RWPE2 (cell line): ENCODE data around the gene LRP1B.

Experiments used
- ATAC-seq: fragments of 200-7000 bp; cut with Tn5 transposase; 3 replicates; pipeline ENCODE4 v1.9.1; 2021; ENCODE audit warnings: low read depth
- DNase-seq: peaks from one replicate; pipeline ENCODE4 v3.0.0-alpha.2; 2020; ENCODE audit warnings: low spot score
- H3K27ac ChIP-seq: fragments of 450-650 bp; 2 replicates; pipeline ENCODE4 v1.5.1; 2017; ENCODE audit warnings: mild to moderate bottlenecking; ENCODE audit not compliant: poor library complexity, severe bottlenecking
- H3K27me3 ChIP-seq: fragments of 250-450 bp; sonication (Bioruptor Pico); 2 replicates; pipeline ENCODE4 v1.5.1; 2021; ENCODE audit warnings: mild to moderate bottlenecking, moderate library complexity; ENCODE audit not compliant: insufficient read depth, poor library complexity, severe bottlenecking
- H3K36me3 ChIP-seq: fragments of 250-450 bp; sonication (Bioruptor Pico); 2 replicates; pipeline ENCODE4 v1.5.1; 2020; ENCODE audit warnings: low read depth, mild to moderate bottlenecking, moderate library complexity
- H3K4me1 ChIP-seq: fragments of 250-450 bp; sonication (Bioruptor Pico); 2 replicates; pipeline ENCODE4 v1.5.1; 2021; ENCODE audit warnings: mild to moderate bottlenecking, moderate library complexity; ENCODE audit not compliant: insufficient read depth, poor library complexity, severe bottlenecking
- H3K4me3 ChIP-seq: fragments of 250-450 bp; sonication (Bioruptor Pico); 2 replicates; pipeline ENCODE4 v1.5.1; 2021; ENCODE audit warnings: mild to moderate bottlenecking, moderate library complexity; ENCODE audit not compliant: severe bottlenecking
- H3K9me3 ChIP-seq: fragments of 250-450 bp; sonication (Bioruptor Pico); 2 replicates; pipeline ENCODE4 v1.5.1; 2021; ENCODE audit warnings: mild to moderate bottlenecking, moderate library complexity; ENCODE audit not compliant: severe bottlenecking
- TF ChIP-seq, protein P1 (sequence below): fragments of 450-650 bp; IDR thresholded peaks from one replicate; pipeline ENCODE4 v1.5.1; 2017; ENCODE audit warnings: mild to moderate bottlenecking, moderate library complexity; ENCODE audit not compliant: poor library complexity, severe bottlenecking

The LRP1B gene

GRCh38 chr2:140862181-140862580, 1268.6 kb downstream of the LRP1B start:
- Histone ChIP-seq H3K4me1 (no peaks in the 10 kb centered on the region), H3K4me3 (no peak overlapping the region), H3K9me3 (no peaks in the 10 kb centered on the region), H3K27ac (no peak overlapping the region), H3K27me3 (no peaks in the 10 kb centered on the region), H3K36me3 (no peaks in the 10 kb centered on the region)
- DNase-seq: no peak
- ATAC-seq: no peak
- TF ChIP-seq, protein P1, sequence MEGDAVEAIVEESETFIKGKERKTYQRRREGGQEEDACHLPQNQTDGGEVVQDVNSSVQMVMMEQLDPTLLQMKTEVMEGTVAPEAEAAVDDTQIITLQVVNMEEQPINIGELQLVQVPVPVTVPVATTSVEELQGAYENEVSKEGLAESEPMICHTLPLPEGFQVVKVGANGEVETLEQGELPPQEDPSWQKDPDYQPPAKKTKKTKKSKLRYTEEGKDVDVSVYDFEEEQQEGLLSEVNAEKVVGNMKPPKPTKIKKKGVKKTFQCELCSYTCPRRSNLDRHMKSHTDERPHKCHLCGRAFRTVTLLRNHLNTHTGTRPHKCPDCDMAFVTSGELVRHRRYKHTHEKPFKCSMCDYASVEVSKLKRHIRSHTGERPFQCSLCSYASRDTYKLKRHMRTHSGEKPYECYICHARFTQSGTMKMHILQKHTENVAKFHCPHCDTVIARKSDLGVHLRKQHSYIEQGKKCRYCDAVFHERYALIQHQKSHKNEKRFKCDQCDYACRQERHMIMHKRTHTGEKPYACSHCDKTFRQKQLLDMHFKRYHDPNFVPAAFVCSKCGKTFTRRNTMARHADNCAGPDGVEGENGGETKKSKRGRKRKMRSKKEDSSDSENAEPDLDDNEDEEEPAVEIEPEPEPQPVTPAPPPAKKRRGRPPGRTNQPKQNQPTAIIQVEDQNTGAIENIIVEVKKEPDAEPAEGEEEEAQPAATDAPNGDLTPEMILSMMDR: no peak

DNA sequence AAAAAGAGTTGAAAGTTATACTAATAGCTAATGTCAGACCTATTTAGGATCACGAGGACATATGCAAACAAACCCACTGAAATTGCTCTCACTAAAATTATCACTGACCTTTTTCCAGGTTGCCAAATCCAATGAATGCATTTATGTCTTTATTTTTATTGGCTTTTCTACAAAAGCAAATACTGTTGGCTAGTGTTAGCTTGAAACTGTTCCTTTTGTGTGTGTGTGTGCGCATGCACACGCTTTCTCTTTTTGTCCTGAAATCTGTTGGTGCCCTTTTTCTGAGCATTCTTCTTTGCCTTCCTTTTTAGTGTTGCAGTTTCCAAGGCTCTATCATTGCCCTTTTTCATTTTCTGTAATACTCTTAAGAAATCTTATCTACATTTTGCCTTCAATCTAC, 1269.2 kb downstream of the LRP1B start:
- no peak for DNase-seq
- H3K36me3 ChIP-seq: no peaks in the 10 kb centered on the region
- TF ChIP-seq, protein P1: no peak
- no peaks in the 10 kb centered on the region for H3K4me1 ChIP-seq
- no peaks in the 10 kb centered on the region for H3K9me3 ChIP-seq
- no peak for ATAC-seq
- H3K4me3 ChIP-seq: no peak overlapping the region
- no peaks in the 10 kb centered on the region for H3K27me3 ChIP-seq
- H3K27ac ChIP-seq: no peak overlapping the region

DNA sequence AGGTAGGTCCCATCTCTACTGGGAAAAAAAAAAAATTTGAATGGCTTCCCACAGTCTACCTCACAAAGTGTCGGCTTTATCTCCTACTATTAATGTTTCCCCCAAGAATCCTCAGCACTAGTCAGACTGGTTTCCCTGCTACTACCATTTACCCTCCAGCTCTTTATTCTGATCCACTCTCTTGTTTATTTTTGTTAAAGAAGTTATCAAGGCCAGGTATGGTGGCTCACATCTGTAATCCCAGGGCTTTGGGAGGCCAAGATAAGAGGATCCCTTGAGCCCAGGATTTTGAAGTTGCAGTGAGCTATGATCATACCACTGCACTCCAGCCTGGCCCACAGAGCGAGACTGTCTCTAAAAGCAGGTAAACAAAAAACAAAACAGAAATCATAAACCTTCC, 1275.3 kb downstream of the LRP1B start:
- TF ChIP-seq, protein P1: no peak
- ATAC-seq: no peak
- Histone ChIP-seq H3K36me3 (no peaks in the 10 kb centered on the region), H3K27ac (no peak overlapping the region), H3K4me3 (no peak overlapping the region), H3K9me3 (no peaks in the 10 kb centered on the region), H3K27me3 (no peaks in the 10 kb centered on the region), H3K4me1 (no peaks in the 10 kb centered on the region)
- DNase-seq: no peak

- no peaks in the 10 kb centered on the region for H3K27me3 ChIP-seq
- no peaks in the 10 kb centered on the region for H3K36me3 ChIP-seq
- no peak for DNase-seq
- no peak overlapping the region for H3K27ac ChIP-seq
- ATAC-seq: no peak
- TF ChIP-seq, protein P1: no peak
- H3K4me3 ChIP-seq: no peak overlapping the region
- H3K4me1 ChIP-seq: no peaks in the 10 kb centered on the region
- H3K9me3 ChIP-seq: no peaks in the 10 kb centered on the region
Observed at GRCh38 chr2:140851258-140851981, 1279.4 kb downstream of the LRP1B start.

DNA sequence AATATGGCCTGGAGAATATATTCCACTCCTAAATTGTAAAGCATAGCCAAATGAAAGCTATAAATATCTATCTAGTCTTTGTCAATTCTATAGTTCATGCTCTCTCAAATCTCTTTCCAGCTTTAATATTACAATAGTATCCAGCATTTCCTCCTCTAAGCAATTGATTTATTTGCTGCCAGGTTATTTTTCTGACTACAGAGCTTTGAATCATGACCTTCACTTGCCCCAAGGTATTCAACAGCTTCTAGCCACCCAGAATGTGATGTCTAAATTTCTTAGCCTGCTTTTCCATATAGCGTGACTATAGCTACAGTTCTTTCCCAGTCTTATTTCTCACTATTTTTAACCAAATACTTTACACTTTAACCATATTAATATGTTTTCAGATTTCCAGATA, 1287.6 kb downstream of the LRP1B start:
- no peaks in the 10 kb centered on the region for H3K27me3 ChIP-seq
- ATAC-seq: no peak
- H3K36me3 ChIP-seq: no peaks in the 10 kb centered on the region
- TF ChIP-seq, protein P1: no peak
- H3K4me1 ChIP-seq: no peaks in the 10 kb centered on the region
- no peaks in the 10 kb centered on the region for H3K9me3 ChIP-seq
- no peak overlapping the region for H3K4me3 ChIP-seq
- no peak for DNase-seq
- no peak overlapping the region for H3K27ac ChIP-seq
